ENCODE data around the gene SPAG7.

DNA sequence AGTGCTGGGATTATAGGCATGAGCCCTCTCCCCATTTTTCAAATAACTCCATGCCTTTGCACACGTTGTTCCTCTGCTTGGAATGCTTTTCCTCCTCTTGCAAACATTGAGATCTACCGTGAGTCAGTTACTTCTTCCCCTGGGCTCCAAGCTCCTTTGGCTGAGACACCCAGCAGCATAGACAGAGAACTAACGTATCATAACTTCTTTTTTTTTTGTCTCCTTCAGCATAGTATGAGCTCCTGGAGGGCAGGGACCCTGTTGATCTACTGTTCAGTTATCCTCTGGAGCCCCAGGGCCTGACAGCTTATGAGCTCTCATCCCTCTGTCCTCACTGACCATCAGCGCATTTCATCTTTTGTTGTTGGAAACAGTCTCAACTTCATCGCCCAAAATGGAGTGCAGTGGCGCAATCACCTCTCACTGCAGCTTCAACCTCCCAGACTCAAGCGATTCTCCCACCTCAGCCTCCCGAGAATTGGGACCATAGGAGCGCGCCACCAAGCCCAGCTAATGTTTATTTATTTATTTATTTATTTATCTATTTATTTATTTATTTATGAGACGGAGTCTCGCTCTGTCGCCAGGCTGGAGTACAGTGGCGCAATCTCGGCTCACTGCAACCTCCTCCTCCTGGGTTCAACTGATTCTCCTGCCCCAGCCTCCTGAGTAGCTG, 2.2 kb downstream of the SPAG7 start:
- TF ChIP-seq, protein P1, sequence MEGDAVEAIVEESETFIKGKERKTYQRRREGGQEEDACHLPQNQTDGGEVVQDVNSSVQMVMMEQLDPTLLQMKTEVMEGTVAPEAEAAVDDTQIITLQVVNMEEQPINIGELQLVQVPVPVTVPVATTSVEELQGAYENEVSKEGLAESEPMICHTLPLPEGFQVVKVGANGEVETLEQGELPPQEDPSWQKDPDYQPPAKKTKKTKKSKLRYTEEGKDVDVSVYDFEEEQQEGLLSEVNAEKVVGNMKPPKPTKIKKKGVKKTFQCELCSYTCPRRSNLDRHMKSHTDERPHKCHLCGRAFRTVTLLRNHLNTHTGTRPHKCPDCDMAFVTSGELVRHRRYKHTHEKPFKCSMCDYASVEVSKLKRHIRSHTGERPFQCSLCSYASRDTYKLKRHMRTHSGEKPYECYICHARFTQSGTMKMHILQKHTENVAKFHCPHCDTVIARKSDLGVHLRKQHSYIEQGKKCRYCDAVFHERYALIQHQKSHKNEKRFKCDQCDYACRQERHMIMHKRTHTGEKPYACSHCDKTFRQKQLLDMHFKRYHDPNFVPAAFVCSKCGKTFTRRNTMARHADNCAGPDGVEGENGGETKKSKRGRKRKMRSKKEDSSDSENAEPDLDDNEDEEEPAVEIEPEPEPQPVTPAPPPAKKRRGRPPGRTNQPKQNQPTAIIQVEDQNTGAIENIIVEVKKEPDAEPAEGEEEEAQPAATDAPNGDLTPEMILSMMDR (IDR thresholded peaks at IDR 0.05; ENCODE audit: low read length) = no peak
- no peak for TF ChIP-seq EZH2 (IDR thresholded peaks at IDR 0.05; ENCODE audit: borderline replicate concordance, low read length)

Measured in OCI-LY1 (cell line).